HG02943 (cell line): ENCODE results near the gene MAP3K14.

Experiments used
- ATAC-seq: cut with Tn5 transposase; IDR thresholded peaks from one replicate; pipeline ENCODE4 v1.9.1; 2021; ENCODE audit warnings: mild to moderate bottlenecking, low read depth, moderate library complexity; ENCODE audit not compliant: unreplicated experiment

The MAP3K14 gene

GRCh38 chr17:45241328-45242028 is 75.3 kb downstream of the MAP3K14 start:
- no peak for ATAC-seq

DNA sequence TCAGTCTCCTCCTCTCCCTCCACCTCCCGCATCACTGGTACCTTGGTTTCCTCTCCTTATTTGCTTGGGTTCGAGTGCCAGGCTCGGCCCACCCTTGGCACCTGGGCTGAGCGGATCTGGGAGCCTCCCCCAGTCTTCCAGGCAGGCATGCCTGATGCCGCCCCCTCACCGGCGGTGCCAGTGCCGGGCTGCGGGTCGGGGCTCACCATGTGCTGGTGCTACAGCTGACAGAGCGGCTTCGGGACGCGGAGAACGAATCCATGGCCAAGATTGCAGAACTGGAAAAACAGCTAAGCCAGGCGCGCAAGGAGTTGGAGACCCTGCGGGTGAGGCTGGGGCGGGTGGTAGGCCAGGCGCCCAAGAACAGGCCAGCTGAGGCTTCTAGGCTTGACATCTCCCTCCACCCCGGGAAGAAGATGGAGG is 75.9 kb downstream of the MAP3K14 start:
- no peak for ATAC-seq

GRCh38 chr17:45238155-45238774 is 78.6 kb downstream of the MAP3K14 start:
- no peak for ATAC-seq

- no peak for ATAC-seq
Observed at GRCh38 chr17:45237686-45238085, 79.1 kb downstream of the MAP3K14 start.

GRCh38 chr17:45236282-45236606 is 80.6 kb downstream of the MAP3K14 start:
- ATAC-seq = no peak

- no peak for ATAC-seq
Observed at GRCh38 chr17:45235416-45236281, 81.2 kb downstream of the MAP3K14 start.

DNA sequence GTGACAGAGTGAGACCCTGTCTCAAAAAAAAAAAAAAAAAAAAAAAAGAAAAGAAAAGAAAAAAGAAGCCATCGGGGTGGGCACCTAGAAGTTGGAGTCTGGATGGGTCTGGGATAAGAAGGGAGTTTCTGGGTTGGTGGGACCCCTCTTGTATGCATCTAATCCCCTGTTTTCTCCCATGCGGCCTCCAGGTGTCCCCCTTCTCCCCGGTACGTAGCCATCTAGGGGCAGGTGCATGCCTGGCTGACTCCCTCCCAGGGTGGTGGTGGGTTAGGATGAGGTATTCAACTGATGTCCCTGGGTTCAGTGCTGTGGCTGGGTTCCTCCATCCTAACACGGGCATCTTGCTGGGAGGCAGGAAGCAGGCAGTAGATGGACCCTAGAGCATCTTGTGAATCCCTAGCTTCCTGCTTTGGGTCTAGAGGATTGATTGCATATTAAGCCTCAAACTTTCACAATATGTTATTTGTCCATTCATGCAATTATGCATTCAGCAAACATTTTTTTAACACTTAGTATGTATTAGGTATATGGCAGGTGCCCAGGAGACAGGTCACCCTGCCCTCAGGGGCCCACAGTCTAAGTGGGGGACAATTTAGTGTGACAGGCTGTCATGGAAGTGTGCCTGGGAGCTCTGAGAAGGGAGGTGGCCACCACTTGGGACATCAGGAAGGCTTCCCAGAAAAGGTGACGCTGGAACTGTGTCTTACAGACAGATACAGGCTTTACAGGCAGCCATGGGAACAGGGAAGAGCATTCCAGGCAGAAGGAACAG is 82.0 kb downstream of the MAP3K14 start:
- no peak for ATAC-seq

- ATAC-seq = no peak
Observed at GRCh38 chr17:45233423-45233924, 83.3 kb downstream of the MAP3K14 start.

DNA sequence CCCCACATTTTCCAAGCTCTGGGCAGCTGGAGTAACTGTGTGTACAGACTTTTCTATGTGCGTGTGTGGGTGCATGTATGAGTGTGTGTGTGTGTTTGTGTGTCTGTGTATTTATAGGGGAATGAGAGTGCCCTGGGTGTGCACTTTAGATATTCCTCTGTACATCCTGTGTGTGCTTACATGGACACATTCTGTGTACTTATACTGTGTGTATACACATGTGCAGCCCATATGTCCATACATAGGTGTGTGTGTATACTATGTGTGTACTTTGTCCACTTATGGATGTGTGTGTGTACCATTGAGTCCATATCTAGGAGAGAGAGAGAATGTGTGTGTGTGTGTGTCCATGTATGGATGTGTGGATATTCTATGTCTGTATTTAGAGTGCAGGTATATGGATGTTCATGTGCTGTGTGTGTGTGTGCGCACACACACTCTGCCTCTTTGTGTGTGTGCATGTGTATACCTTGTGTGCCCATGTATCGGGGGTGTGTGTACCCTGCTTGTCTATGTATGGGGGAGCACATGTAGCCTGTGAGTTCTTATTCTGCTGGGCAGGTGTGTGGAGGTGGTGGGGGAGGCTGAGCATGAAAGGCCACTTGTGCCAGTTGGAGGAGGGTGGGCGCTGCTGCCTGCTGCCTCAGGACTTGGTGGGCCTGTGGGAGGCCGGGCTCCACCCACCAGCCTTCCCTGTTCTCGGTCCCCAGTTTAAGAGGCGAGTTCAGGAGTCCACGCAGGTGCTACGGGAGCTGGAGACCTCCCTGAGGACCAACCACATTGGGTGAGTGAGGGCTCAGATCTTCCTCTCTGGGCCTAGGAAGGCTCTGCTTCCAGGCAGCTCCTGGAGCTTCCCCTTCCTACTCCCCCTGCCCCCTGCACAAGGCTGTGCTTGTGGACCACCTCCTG is 84.1 kb downstream of the MAP3K14 start:
- ATAC-seq = no peak

DNA sequence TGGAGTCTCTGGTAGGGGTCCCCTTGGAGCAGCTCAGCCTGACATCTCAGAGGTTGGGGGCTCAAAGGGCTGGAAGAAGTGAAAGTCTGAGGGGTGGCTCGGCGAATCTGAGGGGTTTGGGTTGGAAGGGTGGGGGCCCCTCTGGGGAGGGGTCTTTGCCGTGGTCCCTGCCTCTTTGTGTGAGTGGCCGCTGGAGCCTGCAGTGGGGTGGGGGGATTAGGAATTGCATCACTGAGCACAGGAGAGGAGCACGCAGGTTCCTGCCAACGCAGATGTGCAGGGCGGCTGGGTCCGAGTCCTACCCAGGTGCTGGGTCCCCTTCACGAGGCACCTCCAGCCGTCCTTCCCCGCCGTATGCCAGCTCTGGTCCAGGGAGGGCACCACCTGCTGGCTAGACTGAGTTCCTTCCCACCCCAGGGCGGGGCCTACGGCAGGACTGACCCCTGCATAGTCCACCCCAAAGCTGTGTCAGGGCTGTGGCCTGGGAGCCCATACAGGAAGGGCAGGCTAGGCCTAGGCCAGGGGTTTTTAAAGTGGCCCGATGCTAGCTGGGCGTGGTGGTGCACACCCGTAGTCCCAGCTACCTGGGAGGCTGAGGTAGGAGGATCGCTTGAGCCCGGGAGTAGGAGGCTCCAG is 85.2 kb downstream of the MAP3K14 start:
- no peak for ATAC-seq

DNA sequence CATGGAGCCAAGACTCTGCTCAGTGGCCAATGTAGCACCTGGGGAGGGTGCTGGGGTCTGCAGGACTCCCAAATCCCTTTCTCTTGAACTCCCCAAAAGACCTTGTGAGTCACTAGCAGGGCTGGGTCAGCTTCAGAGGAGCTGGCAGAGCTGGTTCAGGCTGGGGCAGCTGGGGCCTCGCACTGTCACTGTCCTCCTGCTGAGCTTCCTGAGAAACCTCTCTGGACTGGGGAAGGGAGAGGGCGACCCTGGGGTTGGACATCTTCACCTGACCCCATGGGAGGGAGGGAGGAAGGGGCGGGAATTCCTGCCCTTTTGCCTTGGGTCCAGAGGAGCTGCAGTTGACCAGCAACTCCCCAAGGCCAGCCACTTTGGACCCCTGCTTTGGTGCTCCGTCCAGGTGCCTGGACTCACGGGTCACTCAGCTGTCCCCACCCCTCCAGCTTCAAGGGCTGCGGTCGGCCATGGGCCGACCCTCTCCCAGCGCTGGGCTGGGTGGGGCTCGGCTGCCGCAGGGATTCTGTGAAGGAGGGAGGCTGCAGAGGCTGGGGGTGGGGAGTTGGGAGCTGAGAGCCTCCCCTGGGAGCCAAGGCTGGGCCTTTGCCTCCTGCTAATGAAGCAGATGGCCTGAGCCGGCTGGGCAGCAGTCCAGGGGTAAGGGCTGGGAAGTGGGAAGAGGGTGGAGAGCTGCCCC is 85.9 kb downstream of the MAP3K14 start:
- no peak for ATAC-seq

- ATAC-seq = no peak
Observed at GRCh38 chr17:45230410-45230786, 86.4 kb downstream of the MAP3K14 start.

GRCh38 chr17:45229681-45230409 is 87.0 kb downstream of the MAP3K14 start:
- no peak for ATAC-seq

DNA sequence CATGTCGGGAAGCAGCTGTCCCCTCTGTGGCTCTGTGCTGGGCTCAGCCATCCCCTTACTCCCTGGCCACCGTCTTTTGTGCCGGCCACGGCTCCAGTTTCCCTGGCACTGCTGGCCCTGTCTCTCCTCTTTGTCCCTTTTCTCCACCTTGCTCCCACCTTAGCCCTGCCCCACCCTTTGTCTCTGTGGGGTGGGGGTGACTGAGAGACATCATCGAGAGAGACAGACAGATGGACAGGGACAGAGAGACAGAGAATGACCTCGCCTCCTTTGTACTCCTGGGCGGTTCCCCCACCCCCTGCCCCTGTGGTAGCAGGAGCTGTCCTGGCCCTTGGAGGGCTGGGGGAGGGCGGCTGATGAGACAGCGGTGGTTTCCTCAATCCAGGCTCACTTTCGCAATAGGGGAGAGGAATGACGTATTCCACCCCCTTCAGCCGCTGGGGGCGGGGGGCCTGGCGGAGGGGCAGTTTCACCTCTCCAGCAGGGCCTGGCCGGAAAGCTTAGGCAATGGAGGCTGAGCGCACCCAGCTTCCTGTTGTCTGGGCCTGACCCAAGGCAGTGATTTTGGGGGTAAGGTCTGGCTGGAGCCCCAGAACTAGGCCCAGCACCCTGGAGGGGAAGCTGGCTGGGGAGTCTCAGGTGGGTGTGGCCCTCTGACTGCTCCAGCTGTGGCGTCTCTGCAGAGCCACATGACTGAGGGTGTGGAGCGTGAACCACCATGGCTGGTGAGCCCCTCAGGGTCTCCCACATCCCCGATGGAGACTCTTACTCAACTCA is 87.9 kb downstream of the MAP3K14 start:
- peak; percentile 33 for ATAC-seq

- no peak for ATAC-seq
Observed at GRCh38 chr17:45227926-45228762, 88.7 kb downstream of the MAP3K14 start.
